Right ventricle myocardium superior (tissue), 1 donor: Measurements from ENCODE around the gene PRAF2. TPM values are rescaled to one million over a fixed set of nuclear protein-coding genes. Genes with fewer than 3 reads are reported as not detected.

ENCODE experiments used
- ATAC-seq: fragments of 200-7000 bp; cut with Tn5 transposase; one replicate; pipeline ENCODE4 v1.9.1; 2020; ENCODE audit warnings: mild to moderate bottlenecking; ENCODE audit not compliant: poor library complexity
- DNase-seq: peaks from one replicate; pipeline ENCODE4 v3.0.0-alpha.2; 2020
- intact Hi-C: fragments of 100-400 bp; cut with DNase I; formaldehyde crosslinking; loops from one replicate; pipeline ENCODE4 v1.11.2; 2022
- long read RNA-seq: library from polyadenylated mRNA; unstranded; transcript quantifications from one replicate; pipeline ENCODE4 v2.0.0, GENCODE V29; 2021
- total RNA-seq: library from RNA; stranded (reverse); fragmentation: NEBNext Ultra II Directional; extraction: Animal tissue kit (Norgen Biotek cat#: 25700); gene quantifications from one replicate; pipeline ENCODE4 v1.2.1, GENCODE V29; 2021
- donor health status: DM: no; HTN: yes; CAD: no; lungs with severe emphysema.

Gene PRAF2
- 6.9 TPM for total RNA-seq
- long read RNA-seq, transcript PRAF2-202 (3 exons, 1,334 nt) = major isoform, 6 of 6 reads
- long read RNA-seq, partial matches to known transcripts = 0 of 6 reads
- long read RNA-seq, other reads (novel, unspliced or antisense) = 0 of 6 reads

GRCh38 chrX:49073601-49074575 lies at the start of gene PRAF2:
Gene PRAF2 (minus strand): TSS chrX:49074002. CDS start chrX:49073987, 15 bp downstream.
- ATAC-seq (peak; percentile 91), DNase-seq (peak; percentile 96)
- intact Hi-C loops = no loop called here

DNA sequence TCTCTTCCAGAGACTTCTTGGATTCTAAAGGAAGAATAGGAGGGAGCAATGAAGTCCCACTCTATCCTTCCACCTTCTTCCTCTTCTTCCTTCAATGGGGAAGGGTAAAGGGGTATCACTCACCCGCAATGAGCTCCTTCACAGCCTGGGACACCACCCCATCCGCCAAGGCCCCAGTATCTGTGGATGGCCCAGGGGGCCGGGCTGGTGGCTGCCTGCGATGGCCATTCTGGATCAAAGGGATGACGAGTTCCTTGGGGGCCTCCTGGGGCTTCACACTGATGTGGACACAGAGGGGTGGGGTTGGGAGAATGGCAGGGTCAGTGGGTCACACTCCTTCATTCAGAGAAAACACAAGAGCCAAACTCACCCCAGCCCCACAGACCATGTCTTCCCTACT lies 48.7 kb upstream of the PRAF2 start:
- ATAC-seq (no peak), DNase-seq (no peak)
- intact Hi-C loops = no loop called here

- intact Hi-C loops = no loop called here
- ATAC-seq (no peak), DNase-seq (no peak)
These were observed 46.3 kb upstream of the PRAF2 start for GRCh38 chrX:49120091-49120490.

GRCh38 chrX:49117581-49117980 lies 43.8 kb upstream of the PRAF2 start:
- DNase-seq = no peak
- intact Hi-C loops = no loop called here
- no peak for ATAC-seq

DNA sequence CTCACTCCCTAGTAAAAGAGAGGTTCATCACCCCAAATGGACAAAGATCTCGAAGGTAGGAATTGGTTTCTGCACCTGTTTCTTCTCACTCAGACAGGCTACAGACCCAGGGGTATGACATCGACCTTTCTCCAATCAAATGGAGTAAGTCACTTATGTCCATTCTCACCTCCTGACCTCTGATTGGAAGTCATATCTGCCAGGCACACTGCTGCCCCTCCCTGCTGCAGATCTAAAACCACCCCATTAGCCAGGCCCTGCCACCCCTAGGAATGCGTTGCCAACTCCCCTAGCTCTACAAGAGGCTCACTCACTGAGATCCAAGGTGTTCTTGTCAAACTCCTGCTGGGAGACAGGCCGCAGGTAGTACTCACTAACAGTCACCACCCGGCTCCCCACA lies 42.9 kb upstream of the PRAF2 start:
- DNase-seq (no peak), ATAC-seq (no peak)
- intact Hi-C loops = no loop called here

GRCh38 chrX:49116076-49116475 lies 42.3 kb upstream of the PRAF2 start:
- DNase-seq (no peak), ATAC-seq (no peak)
- intact Hi-C loops = no loop called here

GRCh38 chrX:49111791-49112190 lies 38.0 kb upstream of the PRAF2 start:
- intact Hi-C loops = no loop called here
- peak; percentile 31 for ATAC-seq
- DNase-seq = no peak

DNA sequence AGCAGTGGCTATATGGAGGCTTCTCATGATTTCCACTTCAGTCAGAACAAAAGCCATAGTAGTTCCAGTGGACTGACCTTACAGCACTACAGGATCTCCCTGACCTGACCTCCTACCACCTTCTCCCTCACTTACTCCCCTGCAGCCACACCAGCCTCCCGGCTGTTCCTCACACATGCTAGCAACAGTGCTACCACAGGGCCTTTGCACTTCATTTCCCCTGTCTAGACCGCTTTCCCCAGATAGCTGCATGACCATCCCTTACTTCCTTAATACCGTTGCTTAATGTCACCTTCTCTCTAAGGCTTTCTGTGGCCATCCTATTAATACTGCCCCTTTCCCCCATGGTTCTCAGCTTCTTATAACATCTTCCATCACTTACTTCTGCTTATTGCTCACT lies 36.6 kb upstream of the PRAF2 start:
- DNase-seq = no peak
- intact Hi-C loops = no loop called here
- no peak for ATAC-seq

GRCh38 chrX:49108641-49109040 lies 34.8 kb upstream of the PRAF2 start:
- intact Hi-C loops = no loop called here
- no peak for DNase-seq
- ATAC-seq = no peak

DNA sequence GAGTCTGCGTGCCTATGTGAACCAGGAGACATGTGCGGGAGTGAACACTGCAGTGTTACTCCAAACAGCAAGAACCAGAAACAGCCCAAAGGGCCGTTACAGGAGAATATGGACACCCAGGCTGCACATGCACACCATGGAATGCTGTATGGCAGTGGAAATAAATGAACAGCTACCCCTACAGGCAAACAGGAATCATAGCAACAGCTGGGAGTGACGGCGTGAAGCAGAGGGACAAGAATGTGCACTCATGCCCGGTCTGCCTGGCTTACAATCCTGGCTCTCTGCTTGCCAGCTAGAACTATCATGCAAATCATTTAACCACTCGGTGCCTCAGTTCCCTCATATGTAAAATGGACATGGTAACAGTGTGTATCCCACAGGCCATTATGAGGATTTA lies 33.1 kb upstream of the PRAF2 start:
- peak; percentile 83 for ATAC-seq
- intact Hi-C loops = no loop called here
- peak; percentile 42 for DNase-seq

DNA sequence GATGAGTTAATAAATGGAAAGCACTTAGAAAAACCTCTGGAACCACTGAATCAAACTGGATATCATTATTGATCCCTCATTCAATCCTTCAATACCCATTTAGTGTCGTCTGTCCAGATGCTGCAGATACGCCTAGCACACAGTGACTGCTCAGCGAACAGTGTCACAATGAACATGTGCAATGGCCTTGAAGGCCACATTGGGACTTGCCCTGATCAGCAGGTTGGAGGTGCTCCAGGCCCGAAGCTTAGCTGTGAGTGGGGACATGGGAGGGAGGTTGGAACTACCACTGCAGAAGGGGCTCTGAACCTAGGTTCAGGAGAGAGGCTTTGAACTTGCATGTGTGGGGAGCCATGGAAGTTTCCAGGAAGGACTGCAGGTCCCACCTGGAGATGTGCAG lies 32.5 kb upstream of the PRAF2 start:
- intact Hi-C loops = no loop called here
- ATAC-seq (no peak), DNase-seq (no peak)

DNA sequence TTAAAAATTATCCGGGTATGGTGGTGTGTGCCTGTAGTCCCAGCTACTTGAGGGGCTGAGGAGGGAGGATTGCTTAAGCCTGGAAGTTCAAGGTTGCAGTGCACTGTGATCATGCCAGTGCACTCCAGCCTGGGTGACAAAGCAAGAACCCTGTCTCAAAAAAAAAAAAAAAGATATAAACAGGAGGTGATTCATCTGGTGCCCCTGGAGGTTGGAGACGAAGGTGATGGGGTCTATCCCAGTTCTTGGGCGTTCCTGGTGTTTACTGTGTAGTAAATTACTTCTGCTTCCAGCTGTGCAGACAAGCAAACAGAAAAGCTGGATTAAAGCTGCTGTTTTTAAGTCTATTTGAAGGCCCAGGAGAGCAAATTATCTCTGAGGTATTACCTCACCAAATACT lies 29.8 kb upstream of the PRAF2 start:
- ATAC-seq (no peak), DNase-seq (no peak)
- intact Hi-C loops = no loop called here

DNA sequence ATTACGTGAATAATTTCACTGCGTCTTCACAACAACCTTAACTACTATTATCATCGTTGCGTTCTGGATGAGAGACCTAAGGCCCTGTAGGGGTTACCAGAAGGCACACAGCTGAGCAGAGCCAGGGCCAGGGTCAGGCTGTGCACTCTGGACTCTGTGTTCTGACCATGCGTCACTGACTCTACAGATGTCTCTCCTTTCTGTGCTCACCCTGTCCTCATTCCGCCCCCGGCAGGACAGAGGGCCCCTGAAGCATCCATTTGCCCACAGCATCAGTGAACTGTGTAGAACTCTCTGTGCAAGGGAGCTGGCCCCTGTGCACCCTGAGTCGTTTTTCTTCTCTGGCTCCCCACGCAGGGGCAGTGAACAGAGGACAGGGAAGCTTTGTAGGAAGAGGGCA lies 28.4 kb upstream of the PRAF2 start:
- DNase-seq = no peak
- intact Hi-C loops = no loop called here
- ATAC-seq = no peak

DNA sequence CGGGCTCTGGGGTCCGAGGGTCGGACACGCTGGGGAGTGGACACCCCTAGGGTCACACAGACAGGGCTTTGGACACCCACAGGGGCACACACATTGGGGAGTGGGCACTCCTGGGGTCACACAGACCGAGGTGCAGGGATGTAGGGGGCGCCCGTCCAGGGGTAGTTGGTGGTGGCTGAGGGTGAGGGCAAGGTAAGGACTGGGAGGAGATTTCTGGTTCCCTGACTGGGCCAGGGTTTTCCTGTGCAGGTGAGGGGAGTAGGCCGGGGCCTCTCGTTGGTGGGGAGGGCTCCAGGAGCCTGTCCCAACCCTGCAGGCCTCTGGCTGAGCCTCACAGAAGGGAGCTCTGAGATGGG lies 27.8 kb upstream of the PRAF2 start:
- intact Hi-C loops = no loop called here
- DNase-seq = no peak
- ATAC-seq = no peak

DNA sequence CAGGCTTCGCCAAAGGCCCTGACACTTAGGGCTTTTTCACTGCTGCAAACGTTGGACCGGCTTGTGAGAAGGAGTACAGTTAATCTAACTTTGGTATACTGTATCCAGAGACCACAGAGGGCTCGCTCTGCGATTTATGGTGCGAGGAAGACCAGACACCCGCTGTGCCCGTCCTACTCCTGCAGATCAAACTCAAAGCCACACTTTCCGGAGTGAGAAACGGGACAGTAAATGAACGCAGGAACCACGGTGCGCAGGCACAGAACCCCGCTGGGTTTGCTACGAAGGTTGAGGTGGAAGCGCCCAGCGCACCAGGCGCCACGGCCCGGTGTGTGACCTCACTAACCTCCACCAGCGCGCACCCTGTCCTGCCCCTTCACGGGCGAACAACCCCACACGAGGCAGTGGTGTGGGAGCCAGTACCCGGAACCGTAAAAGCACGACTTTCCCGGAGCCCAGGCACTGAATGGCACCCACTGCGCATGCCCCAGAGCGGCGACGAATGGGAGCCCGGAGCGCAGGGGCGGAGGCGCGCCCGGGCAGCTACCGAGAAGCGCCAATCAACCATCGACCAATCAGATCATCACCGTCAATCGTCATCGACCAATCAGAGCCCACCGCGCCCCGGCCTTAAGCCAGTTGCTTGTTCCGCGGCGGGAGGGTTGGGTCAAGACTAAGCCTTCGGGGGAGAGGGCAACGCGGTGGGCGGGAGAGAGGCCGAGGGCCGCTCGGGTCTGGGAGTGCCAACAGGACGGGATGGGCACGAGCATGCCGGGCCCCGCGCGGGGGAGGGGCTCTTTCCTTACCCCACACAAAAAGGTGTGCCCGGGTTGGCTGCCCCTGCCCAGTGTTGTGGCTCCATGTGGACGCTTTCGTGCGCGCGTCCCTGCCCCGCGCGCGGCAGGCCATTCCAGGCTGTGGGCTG lies 27.2 kb upstream of the PRAF2 start:
- intact Hi-C loops = no loop called here
- ATAC-seq (peak; percentile 99), DNase-seq (peak; percentile 94)

GRCh38 chrX:49096419-49096818 lies 22.6 kb upstream of the PRAF2 start:
- DNase-seq = no peak
- ATAC-seq = no peak
- intact Hi-C loops = no loop called here

- ATAC-seq (no peak), DNase-seq (no peak)
- intact Hi-C loops = no loop called here
These were observed 15.8 kb upstream of the PRAF2 start for GRCh38 chrX:49089553-49089952.

DNA sequence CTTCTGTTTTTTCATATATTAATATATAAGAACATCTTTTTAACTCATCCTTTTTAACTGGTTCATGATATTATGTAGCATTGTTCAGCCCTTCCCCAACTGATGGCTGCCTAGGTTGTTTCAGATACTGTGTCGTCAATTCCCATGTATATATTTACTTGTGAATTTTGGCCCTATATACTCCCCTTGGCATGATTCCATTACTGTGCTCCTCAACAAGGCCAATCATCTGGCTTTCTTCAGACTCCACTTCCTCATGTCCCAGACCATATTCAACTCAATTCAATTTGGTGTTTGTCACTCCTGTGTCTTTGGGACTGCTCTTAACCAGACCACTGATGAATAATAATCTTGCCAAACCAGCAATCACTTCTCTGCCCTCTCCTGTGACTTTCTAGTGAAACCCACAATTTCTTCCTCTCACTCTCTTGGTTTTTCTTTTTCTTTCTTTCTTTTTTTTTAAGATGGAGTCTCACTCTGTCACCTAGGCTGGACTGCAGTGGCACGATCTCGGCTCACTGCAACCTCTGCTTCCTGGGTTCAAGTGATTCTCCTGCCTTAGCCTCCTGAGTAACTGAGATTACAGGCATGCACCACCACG lies 8.6 kb upstream of the PRAF2 start:
- ATAC-seq (no peak), DNase-seq (no peak)
- intact Hi-C loops = no loop called here
